HG02588 (cell line): Measurements from ENCODE around the gene SCG3.

Source experiments
- ATAC-seq: cut with Tn5 transposase; IDR thresholded peaks from one replicate; pipeline ENCODE4 v1.9.1; 2021; ENCODE audit warnings: mild to moderate bottlenecking, moderate library complexity; ENCODE audit not compliant: unreplicated experiment

SCG3 gene

DNA sequence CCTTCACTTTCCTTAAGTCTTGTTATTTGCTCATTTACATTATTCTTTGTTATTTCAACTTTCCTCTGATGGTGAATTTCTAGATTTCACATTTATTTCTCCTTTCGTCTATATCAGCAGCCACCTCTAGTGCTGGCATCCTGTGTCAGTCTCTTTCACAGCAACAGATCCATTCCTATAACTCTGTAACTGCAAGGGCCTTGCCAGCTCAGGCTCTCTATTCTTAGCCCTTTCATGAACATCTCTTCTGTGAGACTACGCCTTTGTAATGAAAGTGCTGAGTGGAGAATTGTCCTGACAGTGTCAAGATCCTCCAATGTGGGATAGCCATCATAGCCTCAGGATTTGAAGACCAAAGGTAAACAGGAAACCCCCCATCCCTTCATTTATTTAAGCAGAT lies 3.9 kb upstream of the SCG3 start:
- ATAC-seq: no peak

DNA sequence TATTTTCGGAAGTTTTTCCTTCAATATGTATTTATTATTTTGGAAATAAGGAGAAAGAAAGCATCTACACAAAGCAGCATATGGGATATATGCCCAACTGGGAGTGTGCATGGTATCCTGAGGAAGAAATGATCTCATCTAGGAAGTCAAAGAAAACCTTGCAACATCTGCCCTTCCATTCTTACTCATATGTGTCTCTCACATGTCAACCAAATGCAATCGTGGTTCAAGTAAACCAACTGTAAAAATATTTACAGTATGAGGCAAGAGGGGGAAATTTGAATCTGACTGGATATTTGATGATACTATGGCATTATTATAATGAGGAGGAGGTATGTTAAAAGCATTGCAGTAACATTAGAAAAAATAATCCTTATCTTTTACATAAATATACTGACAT lies 3.2 kb upstream of the SCG3 start:
- ATAC-seq: no peak

DNA sequence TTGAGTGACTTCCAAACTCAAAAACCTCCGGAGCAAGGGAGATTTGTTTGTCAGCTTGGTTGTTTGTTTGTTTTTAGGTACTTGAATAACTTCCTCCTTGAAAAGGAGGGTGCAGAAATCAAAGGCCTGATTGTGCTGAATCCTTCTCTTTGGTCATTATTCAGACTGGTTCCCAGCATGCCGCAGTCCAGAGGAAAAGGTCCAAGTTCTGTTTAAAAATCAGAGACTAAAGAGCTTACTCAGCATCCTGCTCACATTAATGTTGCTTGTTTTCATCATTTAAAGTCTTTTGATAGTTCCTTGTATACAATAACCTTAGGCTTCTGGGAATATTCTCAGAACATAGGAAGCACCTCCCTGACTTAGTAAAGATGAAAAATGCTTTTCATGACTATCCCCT lies 982 bp upstream of the SCG3 start:
- no peak for ATAC-seq

DNA sequence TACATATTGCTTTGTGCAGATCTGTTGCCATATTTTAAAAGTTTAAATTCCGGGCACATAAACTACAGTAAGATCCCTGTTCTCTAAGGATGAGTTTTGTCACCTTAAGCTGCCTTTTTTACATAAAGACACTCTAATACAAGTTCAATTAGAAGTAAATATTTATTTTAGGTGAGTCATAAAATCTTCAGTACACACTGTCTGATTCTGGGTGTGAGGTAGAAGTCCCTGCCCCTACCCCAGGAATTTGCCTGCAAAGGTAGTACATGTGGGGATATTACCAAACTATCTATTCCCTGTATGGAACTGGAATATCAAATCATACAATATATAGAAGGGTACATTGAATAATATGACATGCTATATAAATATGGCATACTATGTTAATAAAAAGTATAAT lies 6.3 kb downstream of the SCG3 start:
- ATAC-seq: no peak

DNA sequence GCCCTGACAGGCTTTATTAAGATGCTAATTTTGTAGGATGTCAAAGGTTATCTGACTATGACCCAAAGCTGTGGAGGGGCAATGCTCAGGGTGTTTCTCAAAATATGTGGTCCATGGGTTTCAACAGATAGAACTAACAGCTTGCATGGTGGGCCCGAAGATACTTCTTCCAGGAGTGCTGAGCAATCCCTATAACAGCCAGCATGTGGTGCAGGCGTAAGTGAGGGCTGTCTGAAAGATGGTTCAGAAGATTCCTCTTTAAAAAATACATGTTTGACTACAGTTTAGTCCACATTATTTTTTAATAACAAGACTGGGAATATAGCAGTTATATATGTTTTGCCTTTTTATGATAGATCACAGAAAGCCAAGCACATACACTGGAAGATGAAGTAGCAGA lies 7.6 kb downstream of the SCG3 start:
- no peak for ATAC-seq

DNA sequence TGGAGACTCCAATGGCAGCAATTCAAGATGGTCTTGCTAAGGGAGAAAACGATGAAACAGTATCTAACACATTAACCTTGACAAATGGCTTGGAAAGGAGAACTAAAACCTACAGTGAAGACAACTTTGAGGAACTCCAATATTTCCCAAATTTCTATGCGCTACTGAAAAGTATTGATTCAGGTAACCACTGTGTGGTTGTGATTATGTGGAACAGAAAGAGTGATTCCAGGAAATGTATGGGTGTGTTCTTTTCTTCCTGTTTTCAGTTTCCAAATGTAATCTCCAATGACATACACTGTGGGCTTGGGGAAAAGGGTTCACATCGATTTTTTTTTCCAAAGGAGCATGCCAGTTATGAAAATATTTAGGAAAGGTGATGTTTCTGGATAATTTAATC lies 10.9 kb downstream of the SCG3 start:
- ATAC-seq: no peak

DNA sequence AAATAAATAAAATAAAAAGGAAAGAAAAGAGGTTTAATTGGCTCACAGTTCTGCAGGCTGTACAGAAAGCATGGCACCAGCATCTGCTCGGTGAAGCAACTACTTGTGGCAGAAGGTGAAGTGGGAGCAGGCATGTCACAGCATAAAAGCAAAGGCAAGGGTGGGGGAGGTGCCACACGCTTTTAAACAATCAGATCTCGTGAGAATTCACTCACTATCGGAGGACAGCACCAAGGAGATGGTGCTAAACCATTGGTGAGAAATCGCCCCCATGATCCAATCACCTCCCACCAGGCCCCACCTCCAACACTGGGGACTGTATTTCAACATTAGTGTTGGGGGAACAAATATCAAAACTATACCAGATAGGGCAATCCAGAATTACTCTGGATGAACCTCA lies 15.3 kb downstream of the SCG3 start:
- no peak for ATAC-seq

DNA sequence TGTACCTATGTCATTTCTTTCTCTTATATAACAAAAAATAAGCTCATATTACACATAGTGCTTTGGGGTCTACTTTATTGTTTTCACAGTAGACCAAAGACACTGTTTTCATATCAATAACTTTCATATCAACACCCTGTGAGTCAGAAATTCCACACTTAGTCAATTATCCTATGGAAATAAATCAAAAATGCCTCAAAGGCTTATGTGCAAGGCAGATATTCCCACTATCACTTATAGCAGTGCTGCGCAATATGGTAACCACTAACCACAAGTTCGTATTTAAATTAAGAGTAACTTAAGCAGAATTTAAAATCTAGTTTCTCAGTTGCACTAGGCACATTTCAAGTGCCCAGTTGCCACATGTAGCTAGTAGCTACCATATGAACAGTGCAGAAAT lies 15.9 kb downstream of the SCG3 start:
- ATAC-seq: no peak

DNA sequence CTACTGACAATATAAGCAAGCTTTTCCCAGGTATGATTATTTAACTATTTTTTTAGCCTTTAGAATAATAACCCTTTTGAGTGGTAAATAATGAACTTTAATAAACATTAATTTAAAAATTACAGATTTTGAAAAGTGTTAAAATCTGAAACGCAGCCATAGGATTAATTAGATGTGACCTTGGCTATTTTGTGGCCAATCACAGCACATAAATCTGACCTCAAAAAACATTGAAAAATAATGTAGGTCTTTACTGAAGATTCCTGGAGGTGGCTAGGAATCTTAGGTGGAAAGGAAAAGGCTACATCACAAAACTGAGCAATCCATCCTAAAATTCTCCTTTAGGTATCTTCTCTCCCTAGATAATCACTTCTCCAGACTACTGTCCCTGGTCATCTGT lies 18.1 kb downstream of the SCG3 start:
- ATAC-seq: no peak

DNA sequence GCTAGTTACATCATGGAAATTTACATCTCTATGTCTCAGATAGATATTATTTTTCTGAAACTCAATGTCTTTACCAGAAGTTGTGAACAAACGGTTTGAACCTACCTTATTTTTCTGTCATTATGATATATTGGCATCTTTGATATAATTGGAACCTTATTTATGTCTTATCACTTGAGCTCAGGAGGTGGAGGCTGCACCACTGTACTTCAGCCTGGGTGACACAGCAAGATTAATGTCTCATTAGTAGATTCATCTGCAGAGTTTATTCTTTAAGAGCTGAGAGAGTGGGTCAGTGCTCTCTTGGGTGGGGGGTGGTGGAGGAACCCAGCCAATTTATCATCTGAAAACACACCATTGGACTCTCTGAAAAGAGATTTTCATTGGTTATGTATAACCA lies 21.4 kb downstream of the SCG3 start:
- no peak for ATAC-seq

DNA sequence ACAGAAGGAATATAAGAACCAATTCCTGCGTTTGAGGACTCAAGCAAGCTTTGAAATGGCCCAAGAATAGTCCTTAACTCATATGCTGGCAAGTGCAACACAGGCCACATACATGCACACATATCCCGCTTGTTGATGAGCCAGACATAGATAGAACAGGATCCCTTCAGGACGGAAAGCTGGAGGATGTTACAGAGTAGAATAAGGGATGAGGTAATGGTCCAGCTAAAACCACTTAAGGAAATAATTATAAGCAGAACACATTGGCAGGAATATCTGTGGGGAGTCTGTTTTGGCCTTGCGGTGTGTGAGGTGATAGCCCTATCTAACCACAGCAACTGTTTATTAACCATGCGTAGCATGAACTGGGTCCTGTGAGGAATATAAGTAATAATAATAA lies 25.0 kb downstream of the SCG3 start:
- ATAC-seq: no peak

DNA sequence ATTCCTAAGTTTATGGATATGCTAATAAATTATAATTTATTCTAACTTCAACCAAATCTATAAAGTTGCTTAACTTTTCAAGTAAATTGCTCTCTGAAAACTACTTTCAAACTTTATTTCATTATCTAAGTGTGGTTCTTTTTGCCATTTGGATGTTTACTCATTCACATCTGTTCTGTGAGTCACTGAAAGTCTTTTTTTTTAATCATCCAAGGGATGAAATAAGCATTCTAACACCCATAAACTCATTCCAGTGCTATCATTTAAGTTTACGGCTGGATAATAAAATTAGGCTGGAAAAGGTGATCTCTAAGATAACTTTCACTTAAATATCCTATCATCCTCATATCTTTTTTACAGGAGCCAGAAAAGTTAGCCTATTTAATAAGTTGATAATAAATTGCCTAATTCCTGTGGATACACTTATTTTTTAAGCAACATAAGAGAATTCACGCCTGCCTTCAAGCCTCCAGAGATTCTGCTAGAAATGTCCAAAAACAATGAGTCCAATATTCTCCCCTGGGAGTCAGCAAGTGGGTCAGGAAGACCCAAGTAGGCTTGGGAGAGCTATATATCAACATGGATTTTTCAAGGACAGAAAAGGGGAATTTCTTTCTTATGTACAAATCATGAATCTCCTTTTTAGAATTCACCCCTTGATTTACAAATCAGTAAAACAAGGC lies 25.8 kb downstream of the SCG3 start:
- no peak for ATAC-seq

DNA sequence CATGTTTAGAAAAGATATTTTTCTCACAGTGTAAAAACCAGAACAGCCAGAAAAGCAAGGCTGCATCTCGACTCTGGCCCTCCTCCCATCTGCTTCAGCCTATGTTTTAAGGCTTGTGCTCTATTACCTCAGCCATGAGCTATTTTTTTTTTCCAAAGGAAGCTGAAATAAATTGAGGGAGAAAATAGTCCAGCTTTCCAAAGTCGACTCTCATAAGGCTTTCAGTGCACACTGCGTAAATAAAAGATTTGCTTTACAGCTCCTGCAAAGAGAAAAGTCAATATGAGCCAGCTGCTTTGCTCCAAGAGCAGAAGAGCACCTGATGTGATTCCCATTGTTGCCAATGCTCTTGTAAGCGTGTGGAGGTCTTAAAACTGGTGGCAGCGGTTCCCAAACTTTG lies 26.7 kb downstream of the SCG3 start:
- ATAC-seq: no peak

DNA sequence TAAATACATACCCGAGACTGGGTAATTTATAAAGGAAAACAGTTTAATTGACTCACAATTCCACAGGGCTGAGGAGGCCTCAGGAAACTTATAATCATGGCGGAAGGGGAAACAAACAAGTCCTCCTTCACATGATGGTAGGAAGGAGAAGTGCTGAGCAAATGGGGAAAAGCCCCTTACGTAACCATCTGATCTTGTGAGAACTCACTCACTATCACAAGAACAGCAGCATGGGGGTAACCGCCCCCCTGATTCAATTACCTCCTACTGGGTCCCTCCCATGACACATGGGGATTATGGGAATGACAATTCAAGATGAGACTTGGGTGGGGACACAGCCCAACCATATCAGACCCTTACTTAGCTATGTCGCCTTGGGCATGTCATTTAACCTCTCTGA lies 27.7 kb downstream of the SCG3 start:
- ATAC-seq: no peak

DNA sequence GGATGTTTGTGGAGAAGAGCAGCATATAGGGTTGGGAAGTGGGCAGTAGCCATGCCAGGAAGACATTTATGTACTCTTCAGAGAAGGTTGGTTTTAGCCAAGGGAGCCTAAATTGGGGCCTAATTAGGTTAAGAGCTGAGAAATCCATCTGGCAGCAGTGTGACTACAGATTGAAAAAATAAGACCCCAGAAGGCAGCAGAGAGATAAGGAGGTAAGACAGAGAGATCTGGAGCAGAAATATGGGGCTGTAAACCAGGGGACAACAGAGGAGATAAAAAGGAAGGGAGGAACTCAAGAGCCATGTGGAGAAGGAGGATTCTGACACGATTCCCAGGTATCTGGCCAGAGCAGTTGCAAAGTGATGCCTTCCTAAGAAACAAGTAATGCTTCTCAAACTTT lies 32.9 kb downstream of the SCG3 start:
- ATAC-seq: no peak

DNA sequence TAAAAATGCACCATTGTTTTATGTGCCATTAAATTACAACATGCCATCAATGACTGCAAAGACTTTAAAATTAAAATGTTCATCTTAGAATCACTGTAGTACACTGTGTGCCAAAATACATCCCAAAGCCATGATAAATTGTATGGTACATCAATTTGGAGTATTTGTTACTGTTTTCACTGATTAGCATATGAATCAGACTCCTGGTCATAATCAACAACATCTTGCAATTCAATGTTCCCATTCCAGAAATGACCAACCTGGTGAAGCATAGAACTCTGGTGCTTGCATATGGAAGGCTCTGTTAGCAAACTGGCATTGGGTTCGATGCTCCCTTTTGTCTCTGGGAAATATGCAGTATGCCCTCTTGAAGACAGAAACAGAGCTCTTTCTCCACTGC lies 33.6 kb downstream of the SCG3 start:
- no peak for ATAC-seq

DNA sequence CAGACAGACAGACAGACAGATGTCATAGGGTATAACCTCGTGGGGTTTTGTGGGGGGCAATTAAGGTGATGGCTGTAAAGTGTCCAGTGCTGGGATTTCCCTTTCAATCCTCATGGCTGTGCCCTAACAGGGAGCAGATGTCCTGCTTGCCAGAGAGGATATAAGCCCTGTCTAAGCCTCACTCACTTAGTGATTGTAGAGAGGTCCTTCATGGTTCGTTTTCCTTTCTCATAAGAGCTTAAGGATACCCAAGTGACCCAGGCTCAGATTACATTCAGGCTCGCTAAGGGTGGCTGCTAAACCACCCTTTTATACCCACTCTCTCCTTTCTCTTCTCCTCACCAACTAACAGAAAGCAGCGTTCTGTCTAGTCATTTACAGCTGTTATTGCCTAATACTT lies 36.9 kb downstream of the SCG3 start:
- no peak for ATAC-seq

DNA sequence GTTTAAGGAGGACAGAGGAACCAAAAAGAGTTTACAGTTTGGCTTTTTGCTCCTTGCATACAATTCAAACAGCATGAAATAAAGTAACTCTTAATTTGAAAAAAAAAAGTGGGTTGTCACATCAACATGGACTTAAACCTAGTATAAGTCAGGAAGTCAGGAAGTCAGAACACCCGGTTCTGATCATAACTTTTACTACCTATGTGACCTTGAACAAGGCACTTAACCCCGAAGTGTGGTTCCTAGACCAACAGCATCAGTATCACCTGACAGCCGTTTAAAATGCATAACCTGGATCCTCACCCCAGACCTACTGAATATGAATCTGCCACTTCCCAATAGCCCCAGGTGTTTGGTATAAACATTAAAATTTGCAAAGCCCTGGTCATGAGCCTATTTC lies 37.4 kb downstream of the SCG3 start:
- no peak for ATAC-seq

DNA sequence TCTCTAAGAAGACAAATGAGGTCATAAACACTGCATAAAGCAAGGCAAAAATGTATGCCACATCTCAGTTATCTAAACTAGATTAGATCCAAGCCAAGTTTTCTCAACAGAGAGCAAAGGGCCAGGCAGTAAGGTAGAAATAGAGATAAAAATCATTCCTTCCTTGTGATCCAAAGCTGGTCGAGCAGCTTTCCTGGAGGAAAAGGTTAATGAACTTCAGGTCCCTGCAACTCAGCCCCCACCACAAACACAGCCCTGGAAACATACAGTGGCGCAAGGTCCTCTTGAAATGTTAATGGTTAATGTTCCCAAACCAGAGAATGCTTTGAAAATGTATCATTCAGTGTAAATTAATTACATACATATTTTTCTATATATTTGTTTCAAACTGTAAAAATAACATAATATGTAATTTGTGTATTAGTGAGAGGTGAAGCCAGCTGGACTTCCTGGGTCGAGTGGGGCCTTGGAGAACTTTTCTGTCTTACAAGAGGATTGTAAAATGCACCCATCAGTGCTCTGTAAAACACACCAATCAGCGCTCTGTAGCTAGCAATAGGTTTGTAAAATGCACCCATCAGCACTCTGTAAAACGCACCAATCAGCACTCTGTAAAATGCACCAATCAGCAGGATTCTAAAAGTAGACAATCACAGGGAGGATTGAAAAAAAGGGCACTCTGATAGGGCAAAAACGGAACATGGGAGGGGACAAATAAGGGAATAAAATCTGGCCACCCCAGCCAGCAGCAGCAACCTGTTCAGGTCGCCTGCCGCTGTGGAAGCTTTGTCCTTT lies 39.1 kb downstream of the SCG3 start:
- no peak for ATAC-seq

DNA sequence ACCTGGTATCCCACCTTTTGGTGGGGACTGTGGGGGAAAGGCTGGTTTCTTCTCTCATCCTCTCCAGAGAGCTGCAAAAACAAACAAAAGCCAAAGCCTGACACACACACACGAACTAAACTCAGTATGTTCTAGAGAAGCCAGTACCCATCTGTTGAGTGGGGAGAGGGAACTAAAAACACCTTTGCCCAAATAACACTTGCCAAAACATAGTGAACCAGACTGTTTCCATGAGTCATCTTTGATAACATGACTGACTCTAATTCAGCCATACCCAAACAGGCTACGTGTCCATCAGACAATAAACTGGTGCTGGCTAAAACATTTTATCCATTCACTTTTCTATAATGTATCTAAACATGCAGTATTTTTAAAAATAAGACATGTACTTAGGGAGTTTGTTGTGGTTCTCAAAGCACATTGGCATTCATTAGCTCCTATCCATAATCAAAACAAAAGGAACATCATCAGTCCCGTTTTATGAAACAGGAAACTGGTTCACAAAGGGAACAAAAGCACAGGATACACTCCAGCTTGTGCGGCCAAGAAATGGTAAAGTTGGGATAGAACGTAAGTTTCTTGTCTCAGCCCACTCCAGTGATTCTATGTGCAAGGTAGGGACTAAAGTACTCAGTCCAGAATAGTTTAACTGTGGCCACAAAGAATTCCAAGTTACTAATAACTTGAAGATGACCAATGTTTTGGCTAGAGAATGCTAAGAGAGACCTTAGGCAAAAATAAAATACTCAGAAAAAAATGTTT lies 40.1 kb downstream of the SCG3 start:
- ATAC-seq: no peak

DNA sequence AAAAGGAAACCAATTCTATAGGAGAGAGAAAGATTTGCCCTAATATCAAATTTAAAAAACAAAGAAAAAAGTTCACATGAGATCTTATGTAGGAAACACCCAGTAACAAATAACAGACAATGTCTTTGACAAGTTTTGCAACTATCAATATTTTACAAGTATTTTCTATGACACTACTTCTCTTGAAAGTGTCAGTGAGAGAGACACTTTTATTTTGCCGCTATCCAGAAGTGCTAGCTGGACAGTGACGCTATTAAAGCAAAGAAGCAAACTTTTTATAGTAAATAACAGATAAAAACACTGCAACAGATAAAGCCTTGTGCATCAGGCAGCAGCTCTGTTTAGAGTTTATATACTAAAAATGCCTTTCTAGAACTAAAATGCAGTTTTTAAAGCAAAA lies 42.9 kb downstream of the SCG3 start:
- ATAC-seq: no peak

DNA sequence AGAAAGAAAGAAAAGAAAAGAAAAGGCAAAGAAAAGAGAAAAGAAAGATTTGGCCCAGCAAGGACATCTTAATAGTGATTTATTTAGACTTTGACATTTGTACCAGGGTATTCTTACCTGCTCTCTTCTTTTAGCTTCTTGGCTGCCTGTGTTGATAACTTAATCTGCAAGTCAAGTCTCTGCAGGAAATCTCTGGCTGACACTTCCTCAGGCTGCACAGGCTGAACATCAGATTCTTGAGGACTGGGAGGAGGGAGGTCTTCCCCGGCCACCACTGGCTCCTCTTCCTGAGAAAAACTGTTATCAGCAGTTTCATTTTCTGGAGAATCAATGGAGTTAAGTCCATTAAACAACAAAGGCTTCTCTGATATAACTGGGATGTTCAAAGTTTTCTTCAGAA lies 43.4 kb downstream of the SCG3 start:
- ATAC-seq: no peak
